ENCODE data around the gene MYOM3. TPM values are rescaled to one million over a fixed set of nuclear protein-coding genes. Genes with fewer than 3 reads are reported as not detected.

Gene MYOM3
- total and polyA plus RNA-seq, 4 donors, result 0.09 to 0.55 (median 0.11) TPM

DNA sequence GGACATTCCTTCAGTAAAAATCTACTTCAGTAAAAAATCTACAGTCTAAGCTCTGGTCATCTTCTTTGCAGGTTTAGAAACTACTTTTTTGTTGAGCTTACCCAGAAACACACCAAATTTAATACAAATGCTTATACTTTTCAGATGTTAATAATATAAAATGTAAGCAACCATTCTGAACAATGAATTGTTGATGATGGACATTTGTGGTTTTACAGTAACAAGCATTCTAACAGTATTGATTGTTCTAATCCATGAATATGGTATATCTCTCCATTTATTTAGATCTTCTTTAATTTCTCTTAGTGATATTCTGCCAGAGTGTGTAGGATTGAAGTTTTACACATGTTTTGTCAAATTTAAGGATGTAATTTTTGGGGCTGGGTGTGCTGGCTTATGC lies 104.9 kb downstream of the MYOM3 start:
- TF ChIP-seq, protein P1, sequence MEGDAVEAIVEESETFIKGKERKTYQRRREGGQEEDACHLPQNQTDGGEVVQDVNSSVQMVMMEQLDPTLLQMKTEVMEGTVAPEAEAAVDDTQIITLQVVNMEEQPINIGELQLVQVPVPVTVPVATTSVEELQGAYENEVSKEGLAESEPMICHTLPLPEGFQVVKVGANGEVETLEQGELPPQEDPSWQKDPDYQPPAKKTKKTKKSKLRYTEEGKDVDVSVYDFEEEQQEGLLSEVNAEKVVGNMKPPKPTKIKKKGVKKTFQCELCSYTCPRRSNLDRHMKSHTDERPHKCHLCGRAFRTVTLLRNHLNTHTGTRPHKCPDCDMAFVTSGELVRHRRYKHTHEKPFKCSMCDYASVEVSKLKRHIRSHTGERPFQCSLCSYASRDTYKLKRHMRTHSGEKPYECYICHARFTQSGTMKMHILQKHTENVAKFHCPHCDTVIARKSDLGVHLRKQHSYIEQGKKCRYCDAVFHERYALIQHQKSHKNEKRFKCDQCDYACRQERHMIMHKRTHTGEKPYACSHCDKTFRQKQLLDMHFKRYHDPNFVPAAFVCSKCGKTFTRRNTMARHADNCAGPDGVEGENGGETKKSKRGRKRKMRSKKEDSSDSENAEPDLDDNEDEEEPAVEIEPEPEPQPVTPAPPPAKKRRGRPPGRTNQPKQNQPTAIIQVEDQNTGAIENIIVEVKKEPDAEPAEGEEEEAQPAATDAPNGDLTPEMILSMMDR (IDR thresholded peaks at IDR 0.05; ENCODE audit: control extremely low read depth, extremely low read depth), result no peak
- H3K9ac ChIP-seq (ENCODE audit: insufficient read depth in 1 of 2, low read length in 2 of 2), result no peak overlapping the region
- no peaks in the 10 kb centered on the region for H3K27me3 ChIP-seq (ENCODE audit: control insufficient read depth in 3 of 3, insufficient read depth in 3 of 3, low read length in 2 of 3)

More for the DNA sequence above, 104.9 kb downstream of the MYOM3 start:
- no peak overlapping the region for H3K27ac ChIP-seq (ENCODE audit: low read depth in 1 of 2, low read length in 1 of 2)
- DNase-seq (no peak), ATAC-seq (ENCODE audit: insufficient read depth, low FRiP score) (no peak)
- H3K9me3 ChIP-seq (ENCODE audit: control insufficient read depth in 4 of 4, insufficient read depth in 3 of 4, low read length in 3 of 4), result peaks cover 0 to 3% (median 0%) of the 10 kb centered on the region in 4 donors
- no peak overlapping the region for H3K4me3 ChIP-seq
- H3K4me1 ChIP-seq (ENCODE audit: control insufficient read depth in 5 of 5, insufficient read depth in 5 of 5, low read length in 5 of 5), result peaks cover 0 to 2% (median 0%) of the 10 kb centered on the region in 5 donors
- no peaks in the 10 kb centered on the region for H3K36me3 ChIP-seq (ENCODE audit: control insufficient read depth in 4 of 4, insufficient read depth in 4 of 4, low read length in 4 of 4)

Other genes starting within 250 kb of the MYOM3 start
- gene FUCA1, start 243.8 kb downstream of the MYOM3 start, total RNA-seq, result 10 to 100 TPM; 31.2 to 39.6 TPM
- gene FUCA1, start 243.8 kb downstream of the MYOM3 start, polyA plus RNA-seq, result 10 to 100 TPM; 31.5 to 41.1 TPM
- gene CNR2, start 198.8 kb downstream of the MYOM3 start, total RNA-seq, result under 1 TPM; 0.09 to 0.46 TPM
- under 1 TPM; 0.04 to 0.11 TPM for gene CNR2, start 198.8 kb downstream of the MYOM3 start, polyA plus RNA-seq
- gene PNRC2, start 152.3 kb downstream of the MYOM3 start, total RNA-seq, result 100 to 1,000 TPM in 1 of 2 donors, 10 to 100 TPM in 1; 86.2 to 159 TPM
- gene PNRC2, start 152.3 kb downstream of the MYOM3 start, polyA plus RNA-seq, result 10 to 100 TPM; 70.7 to 93.6 TPM
- 100 to 1,000 TPM in 1 of 2 donors, 10 to 100 TPM in 1; 82.6 to 251 TPM for gene SRSF10, start 131.8 kb downstream of the MYOM3 start, total RNA-seq
- 10 to 100 TPM; 55.1 to 74.2 TPM for gene SRSF10, start 131.8 kb downstream of the MYOM3 start, polyA plus RNA-seq
- gene IL22RA1, start 31.0 kb upstream of the MYOM3 start, total RNA-seq, result 1 to 10 TPM in 1 of 2 donors, under 1 TPM in 1; 0.17 to 1.0 TPM
- under 1 TPM; 0.09 to 0.30 TPM for gene IL22RA1, start 31.0 kb upstream of the MYOM3 start, polyA plus RNA-seq
- 1 to 10 TPM; 2.4 to 9.0 TPM for gene IFNLR1, start 75.2 kb upstream of the MYOM3 start, total RNA-seq
- gene IFNLR1, start 75.2 kb upstream of the MYOM3 start, polyA plus RNA-seq, result 1 to 10 TPM; 1.2 to 3.0 TPM
- under 1 TPM; 0.40 to 0.95 TPM for gene GRHL3, start 207.2 kb upstream of the MYOM3 start, total RNA-seq
- gene GRHL3, start 207.2 kb upstream of the MYOM3 start, polyA plus RNA-seq, result under 1 TPM; 0.23 to 0.30 TPM